ENCODE measurements around the gene B4GALT1. TPM values are rescaled to one million over a fixed set of nuclear protein-coding genes. Genes with fewer than 3 reads are reported as not detected.
A peak's percentile ranks its signal among the peaks of the same experiment; 100 is the strongest.
"Not testable (repeated sequence)": the region's sequence is repeated elsewhere in the genome, so short reads cannot be mapped to it uniquely, and the experiment has no call there.

The B4GALT1 gene
- total RNA-seq, 2 donors from 2014 or later = 72.2 to 91.9 TPM

- Mint-ChIP-seq H3K4me3 (no peak overlapping the region), H3K36me3 (ENCODE audit: insufficient read depth in 2 of 2) (no peaks in the 10 kb centered on the region), H3K27ac (no peak overlapping the region), H3K9me3 (no peaks in the 10 kb centered on the region), H3K27me3 (ENCODE audit: low read depth) (no peaks in the 10 kb centered on the region), H3K4me1 (ENCODE audit: low read depth) (peaks cover 16% of the 10 kb centered on the region)
- DNase-seq = no peak
- ATAC-seq (replicated peaks in 1 of 2) = no peak
Measured at GRCh38 chr9:33102551-33103210, 64.5 kb downstream of the B4GALT1 start.

- DNase-seq (no peak), ATAC-seq (replicated peaks in 1 of 2) (no peak)
- Mint-ChIP-seq H3K27me3 (ENCODE audit: low read depth) (no peaks in the 10 kb centered on the region), H3K36me3 (ENCODE audit: insufficient read depth in 2 of 2) (no peaks in the 10 kb centered on the region), H3K4me1 (ENCODE audit: low read depth) (peaks cover 16% of the 10 kb centered on the region), H3K9me3 (no peaks in the 10 kb centered on the region), H3K27ac (no peak overlapping the region), H3K4me3 (no peak overlapping the region)
Measured at GRCh38 chr9:33101104-33101951, 65.8 kb downstream of the B4GALT1 start.

GRCh38 chr9:33099754-33100153, 67.4 kb downstream of the B4GALT1 start:
- Mint-ChIP-seq H3K36me3 (ENCODE audit: insufficient read depth in 2 of 2) (no peaks in the 10 kb centered on the region), H3K9me3 (no peaks in the 10 kb centered on the region), H3K27ac (no peak overlapping the region), H3K4me1 (ENCODE audit: low read depth) (peaks cover 16% of the 10 kb centered on the region), H3K27me3 (ENCODE audit: low read depth) (no peaks in the 10 kb centered on the region), H3K4me3 (no peak overlapping the region)
- ATAC-seq (replicated peaks in 1 of 2) = no peak
- DNase-seq = no peak

- ATAC-seq (replicated peaks in 1 of 2) (no peak), DNase-seq (no peak)
- Mint-ChIP-seq H3K4me1 (ENCODE audit: low read depth) (peaks cover 22% of the 10 kb centered on the region), H3K27me3 (ENCODE audit: low read depth) (no peaks in the 10 kb centered on the region), H3K9me3 (no peaks in the 10 kb centered on the region), H3K4me3 (no peak overlapping the region), H3K36me3 (ENCODE audit: insufficient read depth in 2 of 2) (no peaks in the 10 kb centered on the region), H3K27ac (no peak overlapping the region)
Measured at GRCh38 chr9:33097192-33097591, 69.9 kb downstream of the B4GALT1 start.

GRCh38 chr9:33092634-33093033, 74.5 kb downstream of the B4GALT1 start:
- Mint-ChIP-seq H3K4me3 (peak overlapping the region; percentile 27 to 49), H3K27me3 (ENCODE audit: low read depth) (no peaks in the 10 kb centered on the region)

GRCh38 chr9:33085672-33086071, 81.5 kb downstream of the B4GALT1 start:
- H3K27ac Mint-ChIP-seq; H3K4me1 Mint-ChIP-seq (ENCODE audit: low read depth); ATAC-seq (replicated peaks in 1 of 2); H3K9me3 Mint-ChIP-seq; H3K36me3 Mint-ChIP-seq (ENCODE audit: insufficient read depth in 2 of 2); H3K27me3 Mint-ChIP-seq (ENCODE audit: low read depth); DNase-seq; H3K4me3 Mint-ChIP-seq: not testable (repeated sequence)

More at GRCh38 chr9:33092634-33093033, 74.5 kb downstream of the B4GALT1 start:
- ATAC-seq (replicated peaks in 1 of 2) (peak in 1 of 2 donors; percentile 44), DNase-seq (no peak)
- H3K36me3 Mint-ChIP-seq (ENCODE audit: insufficient read depth in 2 of 2) = no peaks in the 10 kb centered on the region
- peak overlapping the region; percentile 10 for H3K27ac Mint-ChIP-seq
- peaks cover 13% of the 10 kb centered on the region for H3K4me1 Mint-ChIP-seq (ENCODE audit: low read depth)
- H3K9me3 Mint-ChIP-seq = peaks cover 0 to 3% of the 10 kb centered on the region in 2 donors

- peak; percentile 26 to 33 for DNase-seq
- no peaks in the 10 kb centered on the region for H3K36me3 Mint-ChIP-seq (ENCODE audit: insufficient read depth in 2 of 2)
Measured at GRCh38 chr9:33082538-33083326, 84.4 kb downstream of the B4GALT1 start.

GRCh38 chr9:33082128-33082527, 85.0 kb downstream of the B4GALT1 start:
- DNase-seq = peak in 1 of 2 donors; percentile 15
- no peaks in the 10 kb centered on the region for H3K27me3 Mint-ChIP-seq (ENCODE audit: low read depth)
- ATAC-seq (replicated peaks in 1 of 2) = no peak

More at GRCh38 chr9:33082538-33083326, 84.4 kb downstream of the B4GALT1 start:
- Mint-ChIP-seq H3K4me3 (peak overlapping the region; percentile 71 to 75), H3K27ac (no peak overlapping the region), H3K4me1 (ENCODE audit: low read depth) (peaks cover 18% of the 10 kb centered on the region), H3K9me3 (no peaks in the 10 kb centered on the region), H3K27me3 (ENCODE audit: low read depth) (no peaks in the 10 kb centered on the region)
- ATAC-seq (replicated peaks in 1 of 2) = peak; percentile 37 to 45

GRCh38 chr9:33081128-33081851, 85.8 kb downstream of the B4GALT1 start:
- peak; percentile 73 to 76 for DNase-seq
- Mint-ChIP-seq H3K27me3 (ENCODE audit: low read depth) (no peaks in the 10 kb centered on the region), H3K27ac (no peak overlapping the region), H3K36me3 (ENCODE audit: insufficient read depth in 2 of 2) (peaks cover 1 to 3% of the 10 kb centered on the region in 2 donors), H3K4me1 (ENCODE audit: low read depth) (peaks cover 32% of the 10 kb centered on the region), H3K4me3 (no peak overlapping the region), H3K9me3 (no peaks in the 10 kb centered on the region)
- ATAC-seq (replicated peaks in 1 of 2) = peak; percentile 55 to 58

More at GRCh38 chr9:33082128-33082527, 85.0 kb downstream of the B4GALT1 start:
- Mint-ChIP-seq H3K4me3 (peak overlapping the region; percentile 71 to 75), H3K4me1 (ENCODE audit: low read depth) (peaks cover 24% of the 10 kb centered on the region), H3K36me3 (ENCODE audit: insufficient read depth in 2 of 2) (no peaks in the 10 kb centered on the region), H3K27ac (no peak overlapping the region), H3K9me3 (no peaks in the 10 kb centered on the region)

GRCh38 chr9:33080534-33080933, 86.6 kb downstream of the B4GALT1 start:
- no peak overlapping the region for H3K4me3 Mint-ChIP-seq
- peaks cover 1 to 3% of the 10 kb centered on the region in 2 donors for H3K36me3 Mint-ChIP-seq (ENCODE audit: insufficient read depth in 2 of 2)
- no peak overlapping the region for H3K27ac Mint-ChIP-seq
- peaks cover 38% of the 10 kb centered on the region for H3K4me1 Mint-ChIP-seq (ENCODE audit: low read depth)
- H3K9me3 Mint-ChIP-seq = no peaks in the 10 kb centered on the region
- ATAC-seq (replicated peaks in 1 of 2) = peak; percentile 34 to 57
- DNase-seq = peak; percentile 40 to 62
- no peaks in the 10 kb centered on the region for H3K27me3 Mint-ChIP-seq (ENCODE audit: low read depth)

GRCh38 chr9:33076046-33077004, 90.8 kb downstream of the B4GALT1 start, which contains the start of gene SMU1:
SMU1 (minus strand) TSS chr9:33076674; CDS start chr9:33076608, 66 bp downstream.
- ATAC-seq (replicated peaks in 1 of 2) = peak; percentile 95 to 96
- Mint-ChIP-seq H3K36me3 (ENCODE audit: insufficient read depth in 2 of 2) (peaks cover 5 to 19% of the 10 kb centered on the region in 2 donors), H3K9me3 (no peaks in the 10 kb centered on the region)

More at GRCh38 chr9:33076046-33077004, 90.8 kb downstream of the B4GALT1 start, which contains the start of gene SMU1:
- peak; percentile 96 to 97 for DNase-seq
- H3K4me1 Mint-ChIP-seq (ENCODE audit: low read depth) = peaks cover 68% of the 10 kb centered on the region
- no peaks in the 10 kb centered on the region for H3K27me3 Mint-ChIP-seq (ENCODE audit: low read depth)
- peak within 1 kb of the TSS; percentile 97 for H3K27ac Mint-ChIP-seq
- peak within 1 kb of the TSS; percentile 97 to 99 for H3K4me3 Mint-ChIP-seq

Data from activated T-cell treated with anti-CD3 and anti-CD28 coated beads, Interleukin-2, amount 50 U/mL, for 72 hours (primary cell).